ENCODE results near the gene PSME3.
A peak's percentile ranks its signal among the peaks of the same experiment; 100 is the strongest.
"Not testable (repeated sequence)": the region's sequence is repeated elsewhere in the genome, so short reads cannot be mapped to it uniquely, and the experiment has no call there.

Gene PSME3

GRCh38 chr17:42878123-42878880 lies 45.1 kb downstream of the PSME3 start:
- no peak for DNase-seq (ENCODE audit: low spot score)

DNA sequence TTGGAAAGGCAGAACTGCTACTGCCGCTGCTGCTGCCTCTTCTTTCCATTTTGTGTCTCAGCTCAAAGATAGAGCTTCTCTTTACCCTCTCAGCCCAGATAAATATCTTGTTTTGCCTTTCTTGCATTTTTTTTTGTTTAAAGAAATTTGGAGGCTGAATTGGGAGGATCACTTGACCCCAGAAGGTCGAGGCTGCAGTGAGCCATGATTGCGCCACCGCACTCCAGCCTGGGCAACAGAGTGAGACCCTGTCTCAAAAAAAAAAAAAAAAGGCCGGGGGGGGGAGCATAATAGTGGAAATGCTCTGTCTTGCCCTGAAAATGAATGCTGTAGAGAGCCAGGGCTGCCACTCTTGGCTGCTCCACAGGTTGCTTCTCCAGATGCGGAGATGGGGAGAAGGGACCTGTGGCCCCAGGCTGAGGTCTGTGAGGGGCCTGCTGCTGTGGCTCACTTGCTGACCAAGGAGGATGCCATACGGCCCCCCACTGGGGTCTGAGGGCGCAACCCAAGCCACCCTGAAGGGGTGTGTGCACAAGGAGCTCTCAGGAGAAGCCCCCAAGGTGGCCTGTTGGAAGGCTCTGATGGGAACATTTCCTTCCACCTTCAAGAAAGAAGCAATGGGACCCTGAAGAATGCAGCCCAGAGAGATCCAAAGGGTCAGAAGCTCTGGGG lies 45.9 kb downstream of the PSME3 start:
- DNase-seq (ENCODE audit: low spot score), result no peak

GRCh38 chr17:42879596-42879985 lies 46.4 kb downstream of the PSME3 start:
- DNase-seq (ENCODE audit: low spot score), result peak; percentile 17

DNA sequence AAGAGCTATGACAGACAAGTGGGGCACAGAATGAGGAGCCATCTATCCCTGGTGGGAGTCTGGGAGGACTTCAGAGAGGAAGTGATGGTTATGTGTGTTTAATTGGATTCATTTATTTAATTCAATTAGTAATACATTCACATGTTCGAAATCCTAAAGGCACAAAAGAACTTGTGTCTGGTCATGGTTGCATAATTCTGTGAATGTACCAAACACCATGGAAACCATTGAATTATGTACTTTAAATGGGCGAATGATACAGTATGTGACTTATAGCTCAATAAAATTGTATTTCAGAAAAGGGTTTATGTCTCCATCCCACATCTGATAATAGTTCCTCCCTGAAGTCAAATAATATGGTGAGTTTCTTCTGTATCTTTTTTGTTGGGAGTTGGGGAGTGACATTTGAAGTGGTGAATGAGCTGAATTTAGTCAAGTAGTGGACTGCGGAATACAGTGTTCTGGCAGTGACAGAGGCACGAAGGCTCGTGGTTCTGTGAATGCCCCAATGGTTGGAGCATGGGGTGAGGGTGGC lies 47.6 kb downstream of the PSME3 start:
- no peak for DNase-seq (ENCODE audit: low spot score)

- DNase-seq (ENCODE audit: low spot score), result not testable (repeated sequence)
Measured at GRCh38 chr17:42881706-42882105, 48.5 kb downstream of the PSME3 start.

DNA sequence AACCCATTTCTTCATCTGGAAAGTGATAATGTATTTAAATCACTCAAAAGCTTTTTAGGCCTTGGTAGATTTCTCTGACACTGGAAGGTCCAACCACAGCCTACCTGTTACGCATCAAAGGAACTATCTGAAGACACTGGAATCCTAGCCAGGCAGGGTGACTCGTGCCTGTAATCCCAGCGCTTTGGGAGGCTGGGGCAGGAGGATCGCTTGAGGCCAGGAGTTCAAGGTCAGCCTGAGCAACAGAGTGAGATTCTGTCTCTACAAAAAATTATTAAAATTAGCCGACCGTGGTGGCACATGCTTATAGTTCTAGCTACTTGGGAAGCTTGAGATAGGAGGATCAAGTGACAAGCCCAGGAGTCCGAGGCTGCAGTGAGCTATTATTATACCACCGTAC lies 49.0 kb downstream of the PSME3 start:
- no peak for DNase-seq (ENCODE audit: low spot score)

GRCh38 chr17:42883802-42884558 lies 50.8 kb downstream of the PSME3 start:
- no peak for DNase-seq (ENCODE audit: low spot score)

DNA sequence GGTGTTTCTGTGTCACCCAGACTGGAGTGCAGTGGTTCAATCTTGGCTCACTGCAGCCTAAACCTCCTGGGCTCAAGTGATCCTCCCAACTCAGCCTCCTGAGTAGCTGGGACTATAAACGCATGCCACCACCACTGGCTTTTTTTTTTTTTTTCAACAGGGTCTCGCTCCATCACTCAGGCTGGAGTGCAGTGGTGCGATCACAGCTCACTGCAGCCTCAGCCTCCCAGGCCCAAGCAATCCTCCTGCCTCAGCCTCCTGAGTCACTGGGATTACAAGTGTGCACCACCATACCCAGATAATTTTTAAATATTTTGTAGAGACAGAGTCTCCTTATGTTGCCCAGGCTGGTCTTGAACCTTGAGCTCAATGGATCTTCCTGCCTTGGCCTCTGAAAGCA lies 52.6 kb downstream of the PSME3 start:
- DNase-seq (ENCODE audit: low spot score), result not testable (repeated sequence)

DNA sequence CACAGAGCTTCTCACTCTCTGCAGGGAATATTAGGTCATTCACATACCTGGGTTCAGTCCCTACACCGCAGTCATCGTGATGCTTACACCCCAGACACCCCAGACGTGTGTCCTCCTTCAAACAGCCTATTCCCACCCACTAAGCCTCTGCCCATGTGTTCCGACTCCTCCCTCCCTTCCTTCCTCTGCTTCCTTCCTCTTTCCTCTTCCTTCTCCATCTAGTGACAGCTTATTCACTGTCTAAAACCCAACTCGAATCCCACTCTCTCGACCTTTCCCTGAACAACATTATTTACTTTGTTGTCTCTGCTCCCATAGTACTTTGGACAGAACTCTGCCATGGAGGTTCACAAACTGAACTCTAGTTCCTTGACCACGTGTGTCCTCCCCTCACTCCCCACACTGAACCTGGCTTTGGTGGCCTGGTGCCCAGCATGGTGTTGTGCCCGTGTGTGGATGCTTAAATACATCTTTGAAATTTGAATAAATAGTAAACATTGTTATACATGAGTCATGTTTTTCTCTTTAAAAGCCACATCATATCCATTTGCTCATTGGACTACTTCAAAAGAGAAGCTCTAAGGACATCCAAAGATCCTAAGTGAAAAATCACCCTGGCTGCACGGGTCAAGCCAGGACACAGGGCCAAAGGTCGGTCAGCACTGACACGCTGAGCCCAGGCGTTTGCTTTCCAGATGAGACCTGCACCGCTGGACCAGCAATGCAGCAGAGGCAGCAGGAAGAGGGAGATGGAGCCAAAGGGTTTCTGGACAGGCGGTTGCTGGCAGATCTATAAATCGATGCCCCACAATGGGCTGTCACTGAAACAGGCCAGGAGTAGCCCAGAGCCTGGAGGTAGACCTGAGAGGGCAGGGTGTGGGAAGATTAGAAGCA lies 53.3 kb downstream of the PSME3 start:
- DNase-seq (ENCODE audit: low spot score), result no peak

- DNase-seq (ENCODE audit: low spot score), result no peak
Measured at GRCh38 chr17:42889809-42890208, 56.6 kb downstream of the PSME3 start.

- no peak for DNase-seq (ENCODE audit: low spot score)
Measured at GRCh38 chr17:42891539-42892152, 58.4 kb downstream of the PSME3 start.

- DNase-seq (ENCODE audit: low spot score), result no peak
Measured at GRCh38 chr17:42893359-42893758, 60.2 kb downstream of the PSME3 start.
